Measurements from ENCODE around the gene PLXNA4. TPM values are rescaled to one million over a fixed set of nuclear protein-coding genes. Genes with fewer than 3 reads are reported as not detected.

The PLXNA4 gene
- total RNA-seq, 1 experiment from 2014 or later: 0.10 TPM

DNA sequence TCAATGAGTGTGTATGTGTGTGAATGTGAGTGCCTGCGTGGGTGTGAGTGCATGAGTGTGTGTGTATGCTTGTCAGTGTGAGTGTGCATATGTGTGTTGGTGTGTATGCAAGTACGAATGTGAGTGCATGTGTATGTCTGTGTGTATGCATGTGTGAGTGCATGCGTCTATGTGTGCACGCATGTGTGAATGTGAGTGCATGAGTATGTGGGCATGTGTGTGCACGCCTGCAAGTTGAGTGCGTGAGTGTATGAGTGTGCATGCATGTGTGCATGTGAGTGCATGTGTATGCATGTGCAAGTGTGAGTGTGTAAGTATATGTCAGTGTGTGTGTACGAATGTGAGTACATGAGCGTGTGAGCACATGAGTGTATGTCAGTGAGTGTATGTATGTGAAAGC is 399.6 kb downstream of the PLXNA4 start:
- intact Hi-C loops (cut with micrococcal nuclease; ENCODE audit: unreplicated experiment): no loop called here
- POLR2A ChIA-PET: no interaction called here
- DNase-seq (ENCODE audit: low read depth, low spot score) (no peak), ATAC-seq (no peak)
- in situ Hi-C loops (cut with HindIII; ENCODE audit: low pct_unique_long_range_greater_than_20kb, low sequenced_read_pairs): no loop called here
- Histone ChIP-seq H3K27ac (ENCODE audit: low read length) (no peak overlapping the region), H3K36me3 (ENCODE audit: control insufficient read depth, insufficient read depth, low read length) (no peaks in the 10 kb centered on the region), H3K4me1 (ENCODE audit: control insufficient read depth, insufficient read depth, low read length) (no peaks in the 10 kb centered on the region), H3K4me3 (ENCODE audit: low read depth in 2 of 2, low read length in 2 of 2) (no peak overlapping the region), H3K9me3 (ENCODE audit: control insufficient read depth, insufficient read depth, low read depth, low read length) (no peaks in the 10 kb centered on the region), H3K27me3 (ENCODE audit: control insufficient read depth, insufficient read depth, low read length) (no peaks in the 10 kb centered on the region; the same call in 1 of the 2 replicates)
- TF ChIP-seq, protein P1, sequence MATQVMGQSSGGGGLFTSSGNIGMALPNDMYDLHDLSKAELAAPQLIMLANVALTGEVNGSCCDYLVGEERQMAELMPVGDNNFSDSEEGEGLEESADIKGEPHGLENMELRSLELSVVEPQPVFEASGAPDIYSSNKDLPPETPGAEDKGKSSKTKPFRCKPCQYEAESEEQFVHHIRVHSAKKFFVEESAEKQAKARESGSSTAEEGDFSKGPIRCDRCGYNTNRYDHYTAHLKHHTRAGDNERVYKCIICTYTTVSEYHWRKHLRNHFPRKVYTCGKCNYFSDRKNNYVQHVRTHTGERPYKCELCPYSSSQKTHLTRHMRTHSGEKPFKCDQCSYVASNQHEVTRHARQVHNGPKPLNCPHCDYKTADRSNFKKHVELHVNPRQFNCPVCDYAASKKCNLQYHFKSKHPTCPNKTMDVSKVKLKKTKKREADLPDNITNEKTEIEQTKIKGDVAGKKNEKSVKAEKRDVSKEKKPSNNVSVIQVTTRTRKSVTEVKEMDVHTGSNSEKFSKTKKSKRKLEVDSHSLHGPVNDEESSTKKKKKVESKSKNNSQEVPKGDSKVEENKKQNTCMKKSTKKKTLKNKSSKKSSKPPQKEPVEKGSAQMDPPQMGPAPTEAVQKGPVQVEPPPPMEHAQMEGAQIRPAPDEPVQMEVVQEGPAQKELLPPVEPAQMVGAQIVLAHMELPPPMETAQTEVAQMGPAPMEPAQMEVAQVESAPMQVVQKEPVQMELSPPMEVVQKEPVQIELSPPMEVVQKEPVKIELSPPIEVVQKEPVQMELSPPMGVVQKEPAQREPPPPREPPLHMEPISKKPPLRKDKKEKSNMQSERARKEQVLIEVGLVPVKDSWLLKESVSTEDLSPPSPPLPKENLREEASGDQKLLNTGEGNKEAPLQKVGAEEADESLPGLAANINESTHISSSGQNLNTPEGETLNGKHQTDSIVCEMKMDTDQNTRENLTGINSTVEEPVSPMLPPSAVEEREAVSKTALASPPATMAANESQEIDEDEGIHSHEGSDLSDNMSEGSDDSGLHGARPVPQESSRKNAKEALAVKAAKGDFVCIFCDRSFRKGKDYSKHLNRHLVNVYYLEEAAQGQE (IDR thresholded peaks at IDR 0.05; ENCODE audit: insufficient read depth in 1 of 2, low read depth in 2 of 2, low read length in 1 of 2): no peak
- TF ChIP-seq POLR2AphosphoS5 (IDR thresholded peaks at IDR 0.05; ENCODE audit: low read depth, low read length) (no peak), SIN3A (IDR thresholded peaks at IDR 0.05; ENCODE audit: borderline replicate concordance, insufficient read depth, low read depth, low read length) (no peak), TCF7L2 (IDR thresholded peaks at IDR 0.05; ENCODE audit: low read depth, low read length) (no peak)
- TF ChIP-seq, protein P2, sequence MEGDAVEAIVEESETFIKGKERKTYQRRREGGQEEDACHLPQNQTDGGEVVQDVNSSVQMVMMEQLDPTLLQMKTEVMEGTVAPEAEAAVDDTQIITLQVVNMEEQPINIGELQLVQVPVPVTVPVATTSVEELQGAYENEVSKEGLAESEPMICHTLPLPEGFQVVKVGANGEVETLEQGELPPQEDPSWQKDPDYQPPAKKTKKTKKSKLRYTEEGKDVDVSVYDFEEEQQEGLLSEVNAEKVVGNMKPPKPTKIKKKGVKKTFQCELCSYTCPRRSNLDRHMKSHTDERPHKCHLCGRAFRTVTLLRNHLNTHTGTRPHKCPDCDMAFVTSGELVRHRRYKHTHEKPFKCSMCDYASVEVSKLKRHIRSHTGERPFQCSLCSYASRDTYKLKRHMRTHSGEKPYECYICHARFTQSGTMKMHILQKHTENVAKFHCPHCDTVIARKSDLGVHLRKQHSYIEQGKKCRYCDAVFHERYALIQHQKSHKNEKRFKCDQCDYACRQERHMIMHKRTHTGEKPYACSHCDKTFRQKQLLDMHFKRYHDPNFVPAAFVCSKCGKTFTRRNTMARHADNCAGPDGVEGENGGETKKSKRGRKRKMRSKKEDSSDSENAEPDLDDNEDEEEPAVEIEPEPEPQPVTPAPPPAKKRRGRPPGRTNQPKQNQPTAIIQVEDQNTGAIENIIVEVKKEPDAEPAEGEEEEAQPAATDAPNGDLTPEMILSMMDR (IDR thresholded peaks at IDR 0.05): no peak
- no TSS peak for BruUV-seq (replicated peaks)
- CTCF ChIA-PET: no interaction called here

DNA sequence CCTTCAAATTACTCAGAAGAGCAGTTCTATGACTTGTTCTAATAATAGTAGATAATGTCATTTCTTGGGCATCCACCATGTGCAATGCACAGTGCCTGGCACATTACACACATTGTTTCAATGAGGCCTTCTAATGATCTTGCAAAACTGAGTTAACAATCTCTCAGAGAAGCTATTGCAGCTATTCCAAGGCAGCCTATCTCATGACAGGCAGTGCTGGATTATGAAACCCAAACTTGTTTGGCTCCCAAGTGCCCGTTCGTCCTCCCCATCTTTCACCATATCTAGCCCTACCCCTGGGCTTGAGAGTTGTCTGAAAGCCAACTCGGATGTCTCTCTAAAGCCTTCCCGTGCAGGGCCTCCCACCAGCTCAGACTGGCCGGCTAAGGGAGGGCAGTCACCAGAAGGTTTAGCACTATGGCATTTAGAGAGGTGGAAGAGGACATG is 405.1 kb downstream of the PLXNA4 start:
- Histone ChIP-seq H3K36me3 (ENCODE audit: control insufficient read depth, insufficient read depth, low read length) (no peaks in the 10 kb centered on the region), H3K4me1 (ENCODE audit: control insufficient read depth, insufficient read depth, low read length) (no peaks in the 10 kb centered on the region), H3K4me3 (ENCODE audit: low read depth in 2 of 2, low read length in 2 of 2) (no peak overlapping the region), H3K9me3 (ENCODE audit: control insufficient read depth, insufficient read depth, low read depth, low read length) (no peaks in the 10 kb centered on the region), H3K27ac (ENCODE audit: low read length) (no peak overlapping the region), H3K27me3 (ENCODE audit: control insufficient read depth, insufficient read depth, low read length) (no peaks in the 10 kb centered on the region; the same call in 1 of the 2 replicates)
- no peak for ATAC-seq
- in situ Hi-C loops (cut with HindIII; ENCODE audit: low pct_unique_long_range_greater_than_20kb, low sequenced_read_pairs): no loop called here
- intact Hi-C loops (cut with micrococcal nuclease; ENCODE audit: unreplicated experiment): no loop called here
- CTCF ChIA-PET: no interaction called here
- no peak for TF ChIP-seq SIN3A (IDR thresholded peaks at IDR 0.05; ENCODE audit: borderline replicate concordance, insufficient read depth, low read depth, low read length)
- POLR2A ChIA-PET: no interaction called here
- no peak for DNase-seq (ENCODE audit: low read depth, low spot score)
- no TSS peak for BruUV-seq (replicated peaks)

DNA sequence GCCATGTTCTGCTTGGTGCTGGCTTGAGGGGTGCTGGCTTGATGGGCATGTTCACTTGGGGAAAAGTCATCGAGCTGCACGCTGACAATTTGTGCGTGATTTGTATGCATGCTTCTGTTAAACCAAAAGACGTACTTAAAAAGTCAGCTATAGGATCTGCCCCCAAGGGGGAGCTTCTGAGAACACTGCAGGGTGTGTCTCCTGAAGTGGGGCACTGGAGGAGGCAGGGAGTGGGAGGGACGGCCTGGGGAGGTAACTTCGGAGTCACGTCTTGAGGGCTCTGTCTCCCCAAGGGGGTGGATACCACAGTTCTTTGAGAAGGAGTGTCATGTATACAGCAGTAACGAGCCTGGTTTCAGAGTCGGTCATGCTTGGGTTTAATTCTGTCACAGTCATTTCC is 406.5 kb downstream of the PLXNA4 start:
- POLR2A ChIA-PET: interaction anchor here (0.6 kb wide), 3 partner anchors 282 to 1729 kb away, joined by 3 to 11 read pairs (median 7); no protein-coding TSS in a partner anchor
- no peaks in the 10 kb centered on the region; the same call in 1 of the 2 replicates for H3K27me3 ChIP-seq (ENCODE audit: control insufficient read depth, insufficient read depth, low read length)

More for the DNA sequence above, 406.5 kb downstream of the PLXNA4 start:
- Histone ChIP-seq H3K27ac (ENCODE audit: low read length) (no peak overlapping the region), H3K4me1 (ENCODE audit: control insufficient read depth, insufficient read depth, low read length) (no peaks in the 10 kb centered on the region), H3K36me3 (ENCODE audit: control insufficient read depth, insufficient read depth, low read length) (no peaks in the 10 kb centered on the region), H3K4me3 (ENCODE audit: low read depth in 2 of 2, low read length in 2 of 2) (no peak overlapping the region), H3K9me3 (ENCODE audit: control insufficient read depth, insufficient read depth, low read depth, low read length) (no peaks in the 10 kb centered on the region)
- CTCF ChIA-PET: no interaction called here
- ATAC-seq (no peak), DNase-seq (ENCODE audit: low read depth, low spot score) (no peak)
- BruUV-seq (replicated peaks): no TSS peak
- no peak for TF ChIP-seq SIN3A (IDR thresholded peaks at IDR 0.05; ENCODE audit: borderline replicate concordance, insufficient read depth, low read depth, low read length)
- no peak for TF ChIP-seq TCF7L2 (IDR thresholded peaks at IDR 0.05; ENCODE audit: low read depth, low read length)
- no peak for TF ChIP-seq POLR2AphosphoS5 (IDR thresholded peaks at IDR 0.05; ENCODE audit: low read depth, low read length)
- TF ChIP-seq, protein P1 (IDR thresholded peaks at IDR 0.05; ENCODE audit: insufficient read depth in 1 of 2, low read depth in 2 of 2, low read length in 1 of 2): no peak
- TF ChIP-seq, protein P2 (IDR thresholded peaks at IDR 0.05): no peak
- intact Hi-C loops (cut with micrococcal nuclease; ENCODE audit: unreplicated experiment): no loop called here
- in situ Hi-C loops (cut with HindIII; ENCODE audit: low pct_unique_long_range_greater_than_20kb, low sequenced_read_pairs): no loop called here

All from Panc1 (cell line).